Mucosa of descending colon (tissue), 3 donors: ENCODE measurements around the gene SYNJ2. TPM values are rescaled to one million over a fixed set of nuclear protein-coding genes. Genes with fewer than 3 reads are reported as not detected.

Experiments used
- ATAC-seq: fragments of 200-7000 bp; cut with Tn5 transposase; one replicate; pipeline ENCODE4 v1.9.1; 2020; ENCODE audit warnings: mild to moderate bottlenecking, moderate library complexity
- DNase-seq, 3 donors: peaks; one replicate each; pipeline ENCODE4 v3.0.0-alpha.2; 2020
- H3K36me3 ChIP-seq: fragments of 200-600 bp; one replicate; pipeline ENCODE4 v1.8.0; 2021; ENCODE audit warnings: low read depth, mild to moderate bottlenecking
- H3K4me1 ChIP-seq: fragments of 200-600 bp; one replicate; pipeline ENCODE4 v1.8.0; 2021; ENCODE audit warnings: low read depth, mild to moderate bottlenecking
- H3K4me3 ChIP-seq: fragments of 200-600 bp; one replicate; pipeline ENCODE4 v1.8.0; 2021; ENCODE audit warnings: mild to moderate bottlenecking
- H3K9me3 ChIP-seq: fragments of 200-600 bp; one replicate; pipeline ENCODE4 v1.8.0; 2021; ENCODE audit warnings: mild to moderate bottlenecking
- CTCF ChIP-seq: fragments of 200-600 bp; IDR thresholded peaks from one replicate; pipeline ENCODE4 v1.8.0; 2022; ENCODE audit warnings: antibody characterized with exemption, mild to moderate bottlenecking
- intact Hi-C, 2 donors: fragments of 100-400 bp; cut with DNase I in 1 of 2; cut with micrococcal nuclease in 1 of 2; formaldehyde crosslinking; loops; one replicate each; pipeline versions ENCODE4 v1.11.0 to v1.11.1; 2022; cut with DNase I, micrococcal nuclease
- total RNA-seq, 3 donors: library from RNA; stranded (reverse); fragmentation: NEBNext Ultra II Directional in 2 of 3; extraction: Animal tissue kit (Norgen Biotek cat#: 25700) in 2 of 3; gene quantifications; one replicate each; pipeline versions ENCODE4 v1.2.1 to v1.2.4, GENCODE V29; 2021 to 2023
- donor health status: DM: no; HTN: no; CAD: no; lungs with moderate emphysema.
- donor health status: DM: no; HTN: no; CAD: no.
- donor health status: DM: no; HTN: yes; CAD: no.

Gene SYNJ2
- total RNA-seq, 3 donors from 2014 or later, result 28.3 to 45.9 (median 39.6) TPM

GRCh38 chr6:157999168-158000051 is 17.7 kb downstream of the SYNJ2 start:
- DNase-seq (no peak), ATAC-seq (no peak)
- TF ChIP-seq CTCF, result no peak
- intact Hi-C loops, result no loop called here
- Histone ChIP-seq H3K9me3 (no peaks in the 10 kb centered on the region), H3K4me1 (peaks cover 33% of the 10 kb centered on the region), H3K36me3 (no peaks in the 10 kb centered on the region), H3K4me3 (no peak overlapping the region)

GRCh38 chr6:158000530-158001307 is 19.1 kb downstream of the SYNJ2 start:
- ATAC-seq (no peak), DNase-seq (no peak)
- H3K36me3 ChIP-seq, result no peaks in the 10 kb centered on the region
- H3K9me3 ChIP-seq, result no peaks in the 10 kb centered on the region
- no peak for TF ChIP-seq CTCF
- intact Hi-C loops, result no loop called here
- peaks cover 36% of the 10 kb centered on the region for H3K4me1 ChIP-seq
- H3K4me3 ChIP-seq, result no peak overlapping the region

- no peak overlapping the region for H3K4me3 ChIP-seq
- intact Hi-C loops, result no loop called here
- peak; percentile 85 for ATAC-seq
These were observed 20.7 kb downstream of the SYNJ2 start for GRCh38 chr6:158002249-158002950.

GRCh38 chr6:158002951-158003853 is 21.5 kb downstream of the SYNJ2 start:
- DNase-seq, result peak in 2 of 3 donors; percentile 54 to 62
- peaks cover 36% of the 10 kb centered on the region for H3K4me1 ChIP-seq
- intact Hi-C loops, result no loop called here

More at GRCh38 chr6:158002249-158002950, 20.7 kb downstream of the SYNJ2 start:
- Histone ChIP-seq H3K36me3 (no peaks in the 10 kb centered on the region), H3K4me1 (peaks cover 36% of the 10 kb centered on the region), H3K9me3 (no peaks in the 10 kb centered on the region)
- DNase-seq, result peak; percentile 75 to 82 (median 78)
- no peak for TF ChIP-seq CTCF

More at GRCh38 chr6:158002951-158003853, 21.5 kb downstream of the SYNJ2 start:
- Histone ChIP-seq H3K36me3 (no peaks in the 10 kb centered on the region), H3K4me3 (no peak overlapping the region), H3K9me3 (no peaks in the 10 kb centered on the region)
- ATAC-seq, result peak; percentile 61
- TF ChIP-seq CTCF, result no peak
